Germinal center (tissue), 1 donor: ENCODE results near the gene CD36.

Source experiments
- DNase-seq: peaks from one replicate; pipeline ENCODE4 v3.0.0; 2012; ENCODE audit warnings: mixed read lengths, low spot score

CD36 gene

GRCh38 chr7:80703272-80703671 is 64.8 kb downstream of the CD36 start:
- DNase-seq = no peak

- DNase-seq = no peak
These were observed 66.8 kb downstream of the CD36 start for GRCh38 chr7:80705130-80705781.

- DNase-seq = no peak
These were observed 68.9 kb downstream of the CD36 start for GRCh38 chr7:80707318-80707717.

GRCh38 chr7:80708123-80708522 is 69.7 kb downstream of the CD36 start:
- DNase-seq = no peak

- no peak for DNase-seq
These were observed 73.1 kb downstream of the CD36 start for GRCh38 chr7:80711531-80711930.

GRCh38 chr7:80719261-80719660 is 80.8 kb downstream of the CD36 start:
- no peak for DNase-seq

- no peak for DNase-seq
These were observed 81.7 kb downstream of the CD36 start for GRCh38 chr7:80720146-80720545.

- DNase-seq = no peak
These were observed 83.6 kb downstream of the CD36 start for GRCh38 chr7:80721883-80722615.

GRCh38 chr7:80722616-80723195 is 84.3 kb downstream of the CD36 start:
- DNase-seq = no peak

- no peak for DNase-seq
These were observed 85.9 kb downstream of the CD36 start for GRCh38 chr7:80724249-80724871.

- DNase-seq = no peak
These were observed 86.8 kb downstream of the CD36 start for GRCh38 chr7:80725181-80725611.
